BE2C (cell line): Measurements from ENCODE around the gene MAPKAP1.

Source experiments
- DNase-seq: peaks from one replicate; pipeline ENCODE4 v3.0.0-alpha.2; 2020
- H3K27me3 ChIP-seq: fragments of 250-450 bp; sonication (Bioruptor Pico); 2 replicates; pipeline ENCODE4 v1.5.1; 2020; ENCODE audit warnings: mild to moderate bottlenecking
- H3K36me3 ChIP-seq: fragments of 250-450 bp; sonication (Bioruptor Pico); 2 replicates; pipeline ENCODE4 v1.5.1; 2020; ENCODE audit warnings: mild to moderate bottlenecking
- H3K4me1 ChIP-seq: fragments of 250-450 bp; sonication (Bioruptor Pico); 2 replicates; pipeline ENCODE4 v1.5.1; 2020
- H3K4me3 ChIP-seq: 2 replicates; pipeline ENCODE4 v1.5.1; 2011; ENCODE audit warnings: low read depth, low read length
- H3K9me3 ChIP-seq: fragments of 250-450 bp; sonication (Bioruptor Pico); 2 replicates; pipeline ENCODE4 v1.5.1; 2020
- CTCF ChIP-seq: IDR thresholded peaks from 2 replicates; pipeline ENCODE4 v1.5.1; 2012; ENCODE audit warnings: mild to moderate bottlenecking, low read depth, low read length

MAPKAP1 gene

GRCh38 chr9:125652759-125653158 lies 54.2 kb downstream of the MAPKAP1 start:
- DNase-seq = no peak
- Histone ChIP-seq H3K4me1 (no peaks in the 10 kb centered on the region; the same call in 1 of the 2 replicates), H3K4me3 (no peak overlapping the region), H3K27me3 (no peaks in the 10 kb centered on the region), H3K36me3 (peaks cover 2% of the 10 kb centered on the region; the same call in 1 of the 2 replicates), H3K9me3 (no peaks in the 10 kb centered on the region)
- no peak for TF ChIP-seq CTCF

GRCh38 chr9:125652233-125652594 lies 54.8 kb downstream of the MAPKAP1 start:
- Histone ChIP-seq H3K4me3 (no peak overlapping the region), H3K4me1 (peaks cover 3% of the 10 kb centered on the region; the same call in 1 of the 2 replicates), H3K36me3 (peaks cover 2% of the 10 kb centered on the region; the same call in 1 of the 2 replicates), H3K9me3 (no peaks in the 10 kb centered on the region), H3K27me3 (no peaks in the 10 kb centered on the region)
- TF ChIP-seq CTCF = no peak
- no peak for DNase-seq

- H3K9me3 ChIP-seq = no peaks in the 10 kb centered on the region
- no peak for DNase-seq
- peaks cover 8% of the 10 kb centered on the region; the same call in 1 of the 2 replicates for H3K4me1 ChIP-seq
- H3K36me3 ChIP-seq = peaks cover 2% of the 10 kb centered on the region; the same call in 1 of the 2 replicates
- no peak overlapping the region for H3K4me3 ChIP-seq
- H3K27me3 ChIP-seq = no peaks in the 10 kb centered on the region
- no peak for TF ChIP-seq CTCF
These were observed 55.3 kb downstream of the MAPKAP1 start for GRCh38 chr9:125651576-125652232.

- no peaks in the 10 kb centered on the region for H3K27me3 ChIP-seq
- H3K36me3 ChIP-seq = no peaks in the 10 kb centered on the region
- DNase-seq = no peak
- H3K4me3 ChIP-seq = no peak overlapping the region
- no peak for TF ChIP-seq CTCF
- peaks cover 15% of the 10 kb centered on the region for H3K4me1 ChIP-seq
- H3K9me3 ChIP-seq = no peaks in the 10 kb centered on the region
These were observed 56.7 kb downstream of the MAPKAP1 start for GRCh38 chr9:125650271-125650737.

GRCh38 chr9:125649826-125650225 lies 57.2 kb downstream of the MAPKAP1 start:
- H3K4me1 ChIP-seq = peaks cover 15% of the 10 kb centered on the region
- no peak overlapping the region for H3K4me3 ChIP-seq
- no peak for TF ChIP-seq CTCF
- H3K27me3 ChIP-seq = no peaks in the 10 kb centered on the region
- H3K9me3 ChIP-seq = no peaks in the 10 kb centered on the region
- no peaks in the 10 kb centered on the region for H3K36me3 ChIP-seq
- DNase-seq = no peak

GRCh38 chr9:125649315-125649714 lies 57.7 kb downstream of the MAPKAP1 start:
- H3K9me3 ChIP-seq = no peaks in the 10 kb centered on the region
- no peak overlapping the region for H3K4me3 ChIP-seq
- no peaks in the 10 kb centered on the region for H3K27me3 ChIP-seq
- no peaks in the 10 kb centered on the region for H3K36me3 ChIP-seq
- H3K4me1 ChIP-seq = peaks cover 15% of the 10 kb centered on the region
- TF ChIP-seq CTCF = no peak
- DNase-seq = no peak
